ENCODE data around the gene AFMID.
"Not testable (repeated sequence)": the region's sequence is repeated elsewhere in the genome, so short reads cannot be mapped to it uniquely, and the experiment has no call there.

AFMID gene

DNA sequence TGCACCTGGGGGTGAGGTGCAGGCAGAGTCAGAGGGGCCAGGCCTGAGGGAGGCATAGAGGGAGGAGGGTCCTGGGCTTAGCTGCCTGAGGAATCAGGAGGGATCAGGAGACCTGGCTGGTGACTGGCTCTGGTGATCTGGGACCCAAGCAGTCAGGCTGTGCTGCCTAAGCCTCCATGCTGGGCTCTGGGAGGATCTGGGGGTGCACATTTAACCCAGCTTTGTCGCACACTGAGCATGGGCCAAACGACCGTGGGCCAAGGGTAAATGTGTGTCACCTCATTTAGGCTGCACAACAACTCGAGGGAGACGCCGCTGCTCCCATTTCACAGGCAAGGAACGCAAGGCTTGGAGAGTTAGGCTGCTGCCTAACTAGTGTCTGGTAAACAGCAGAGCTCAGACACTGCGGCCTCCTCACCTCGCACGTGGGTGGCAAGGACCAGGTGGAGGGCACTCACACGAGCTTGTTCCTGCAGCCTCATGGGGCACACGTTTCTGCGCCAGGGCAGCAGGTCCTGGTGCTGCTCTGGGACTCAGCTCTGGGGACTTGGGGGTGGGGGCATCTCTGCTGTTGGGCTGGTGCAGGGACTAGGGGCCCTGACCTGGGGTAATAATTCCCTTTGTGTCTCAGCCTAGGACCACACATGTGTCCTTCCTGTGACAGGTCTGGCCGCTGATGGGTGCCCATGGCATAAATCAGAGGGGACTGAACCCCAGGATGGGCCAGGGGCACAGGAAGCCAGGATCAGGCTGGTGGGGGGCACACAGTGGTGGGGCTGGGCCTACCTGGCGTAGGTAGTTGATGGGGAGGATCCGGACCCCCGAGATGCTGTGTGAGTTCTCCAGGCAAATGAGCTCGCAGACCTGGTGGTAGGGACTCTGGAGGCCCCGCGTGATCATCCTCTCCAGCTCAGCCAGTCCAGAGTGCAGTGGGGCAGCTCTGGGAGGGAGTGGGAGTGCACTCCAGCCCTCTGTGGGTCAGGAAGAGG is 63.0 kb downstream of the AFMID start:
- Histone ChIP-seq H3K36me3 (ENCODE audit: control insufficient read depth, insufficient read depth, low read length) (no peaks in the 10 kb centered on the region), H3K4me3 (ENCODE audit: insufficient read depth, low read depth, low read length) (no peak overlapping the region), H3K4me1 (ENCODE audit: control insufficient read depth, insufficient read depth, low read length) (peaks cover 9% of the 10 kb centered on the region), H3K27ac (ENCODE audit: insufficient read depth, low read depth, low read length, poor library complexity, severe bottlenecking) (no peak overlapping the region), H3K9me3 (ENCODE audit: control insufficient read depth, low read length) (no peaks in the 10 kb centered on the region), H3K27me3 (ENCODE audit: control insufficient read depth, insufficient read depth, low read length, poor library complexity, severe bottlenecking) (no peaks in the 10 kb centered on the region)
- 87 to 88% methylated on average over 20 of the region's 20 CpGs for WGBS, 2 experiments

DNA sequence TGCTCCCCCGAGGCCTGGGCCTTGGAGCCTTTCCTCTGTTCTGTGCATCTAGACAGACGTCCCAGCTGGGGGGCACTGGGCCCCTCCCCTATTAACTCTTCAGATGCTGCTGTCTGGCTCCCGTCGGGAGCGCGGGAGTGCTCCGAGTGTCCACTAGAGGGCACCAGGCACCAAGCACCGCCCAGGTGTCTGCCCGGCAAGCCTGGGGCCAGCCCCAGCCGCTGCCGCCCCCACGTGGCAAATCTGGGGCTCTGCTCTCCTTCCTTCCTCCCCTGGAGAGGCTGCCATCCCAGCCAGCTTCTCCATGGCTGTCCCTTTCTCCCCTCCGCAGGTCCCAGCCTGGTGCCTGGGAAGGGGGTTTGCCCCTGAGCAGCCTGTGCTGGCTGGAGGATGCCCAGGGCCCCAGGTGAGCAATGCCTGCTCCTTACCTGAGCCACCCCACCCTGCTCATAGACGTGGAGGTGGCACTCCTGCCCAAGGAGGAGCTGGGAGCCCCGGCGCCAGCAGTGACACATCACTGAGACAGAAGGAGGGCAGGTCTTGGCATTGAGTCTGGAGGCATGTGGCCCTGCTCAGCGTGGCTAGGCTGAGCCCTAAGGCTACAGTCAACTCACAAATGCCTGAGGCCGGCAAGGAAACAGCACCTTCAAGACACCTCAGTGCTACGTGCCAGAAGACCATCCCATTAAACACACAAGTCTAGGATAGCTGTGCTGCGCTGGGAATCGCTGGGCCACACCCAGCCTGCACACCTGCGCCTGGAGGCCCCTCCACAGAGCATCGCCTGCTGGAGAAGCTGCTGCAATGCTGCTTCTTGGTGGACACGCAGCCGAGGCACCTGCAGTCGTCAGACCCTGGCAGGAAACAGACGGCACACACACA is 64.0 kb downstream of the AFMID start:
- no peaks in the 10 kb centered on the region for H3K36me3 ChIP-seq (ENCODE audit: control insufficient read depth, insufficient read depth, low read length)
- 45% methylated on average over 27 of the region's 27 CpGs for WGBS, 2 experiments
- no peak overlapping the region for H3K27ac ChIP-seq (ENCODE audit: insufficient read depth, low read depth, low read length, poor library complexity, severe bottlenecking)
- no peak overlapping the region for H3K4me3 ChIP-seq (ENCODE audit: insufficient read depth, low read depth, low read length)
- no peaks in the 10 kb centered on the region for H3K27me3 ChIP-seq (ENCODE audit: control insufficient read depth, insufficient read depth, low read length, poor library complexity, severe bottlenecking)
- H3K4me1 ChIP-seq (ENCODE audit: control insufficient read depth, insufficient read depth, low read length) = peaks cover 16% of the 10 kb centered on the region
- no peaks in the 10 kb centered on the region for H3K9me3 ChIP-seq (ENCODE audit: control insufficient read depth, low read length)

DNA sequence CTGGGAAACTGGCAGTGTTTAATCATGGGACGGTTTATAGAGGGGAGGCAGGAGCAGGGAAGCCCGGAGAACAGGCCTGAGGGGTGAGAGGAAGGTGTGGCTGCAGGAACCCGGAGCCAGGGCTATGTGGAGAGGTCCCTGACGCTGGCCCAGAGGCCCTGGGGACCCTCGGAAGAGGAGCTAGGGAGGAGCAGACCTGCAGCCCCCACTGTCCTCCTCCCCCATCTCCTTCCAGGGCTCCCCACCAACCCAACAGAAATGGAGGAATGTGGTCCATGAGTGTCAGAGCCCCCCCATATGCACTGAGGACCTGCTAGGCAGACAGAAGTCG is 64.6 kb downstream of the AFMID start:
- WGBS, 2 experiments = 83 to 85% methylated on average over 6 of the region's 6 CpGs
- no peaks in the 10 kb centered on the region for H3K27me3 ChIP-seq (ENCODE audit: control insufficient read depth, insufficient read depth, low read length, poor library complexity, severe bottlenecking)
- no peak overlapping the region for H3K4me3 ChIP-seq (ENCODE audit: insufficient read depth, low read depth, low read length)
- H3K27ac ChIP-seq (ENCODE audit: insufficient read depth, low read depth, low read length, poor library complexity, severe bottlenecking) = no peak overlapping the region
- no peaks in the 10 kb centered on the region for H3K9me3 ChIP-seq (ENCODE audit: control insufficient read depth, low read length)
- H3K36me3 ChIP-seq (ENCODE audit: control insufficient read depth, insufficient read depth, low read length) = no peaks in the 10 kb centered on the region
- peaks cover 22% of the 10 kb centered on the region for H3K4me1 ChIP-seq (ENCODE audit: control insufficient read depth, insufficient read depth, low read length)

DNA sequence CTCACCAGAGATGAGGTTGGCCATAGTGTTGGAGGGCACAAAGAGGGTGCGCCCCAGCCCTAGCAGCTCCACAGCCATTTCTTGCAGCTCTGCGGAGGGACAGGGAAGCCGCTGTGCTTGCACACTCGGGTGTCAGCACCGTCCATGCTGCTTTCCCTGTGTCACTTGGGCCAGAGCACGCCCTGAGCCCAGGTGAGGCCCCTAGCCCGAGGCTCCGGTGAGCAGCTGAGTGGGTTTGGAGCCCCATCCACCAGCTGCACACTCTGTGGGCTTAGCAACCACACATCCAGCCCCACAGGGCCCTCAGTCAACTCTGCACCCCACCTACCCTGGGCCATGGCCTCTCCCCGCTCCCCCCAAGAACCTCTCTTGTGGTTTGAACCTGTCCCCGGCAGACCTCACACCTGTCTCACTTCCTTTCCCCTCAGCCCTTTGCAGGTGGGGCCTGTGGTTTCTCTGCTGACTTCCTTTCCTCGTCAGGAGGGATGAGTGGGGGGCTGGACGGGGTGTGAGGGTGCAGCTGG is 65.0 kb downstream of the AFMID start:
- Histone ChIP-seq H3K9me3 (ENCODE audit: control insufficient read depth, low read length) (no peaks in the 10 kb centered on the region), H3K4me1 (ENCODE audit: control insufficient read depth, insufficient read depth, low read length) (peaks cover 26% of the 10 kb centered on the region), H3K4me3 (ENCODE audit: insufficient read depth, low read depth, low read length) (no peak overlapping the region), H3K27me3 (ENCODE audit: control insufficient read depth, insufficient read depth, low read length, poor library complexity, severe bottlenecking) (no peaks in the 10 kb centered on the region), H3K27ac (ENCODE audit: insufficient read depth, low read depth, low read length, poor library complexity, severe bottlenecking) (no peak overlapping the region), H3K36me3 (ENCODE audit: control insufficient read depth, insufficient read depth, low read length) (no peaks in the 10 kb centered on the region)
- WGBS, 2 experiments = 87 to 90% methylated on average over 12 of the region's 12 CpGs

DNA sequence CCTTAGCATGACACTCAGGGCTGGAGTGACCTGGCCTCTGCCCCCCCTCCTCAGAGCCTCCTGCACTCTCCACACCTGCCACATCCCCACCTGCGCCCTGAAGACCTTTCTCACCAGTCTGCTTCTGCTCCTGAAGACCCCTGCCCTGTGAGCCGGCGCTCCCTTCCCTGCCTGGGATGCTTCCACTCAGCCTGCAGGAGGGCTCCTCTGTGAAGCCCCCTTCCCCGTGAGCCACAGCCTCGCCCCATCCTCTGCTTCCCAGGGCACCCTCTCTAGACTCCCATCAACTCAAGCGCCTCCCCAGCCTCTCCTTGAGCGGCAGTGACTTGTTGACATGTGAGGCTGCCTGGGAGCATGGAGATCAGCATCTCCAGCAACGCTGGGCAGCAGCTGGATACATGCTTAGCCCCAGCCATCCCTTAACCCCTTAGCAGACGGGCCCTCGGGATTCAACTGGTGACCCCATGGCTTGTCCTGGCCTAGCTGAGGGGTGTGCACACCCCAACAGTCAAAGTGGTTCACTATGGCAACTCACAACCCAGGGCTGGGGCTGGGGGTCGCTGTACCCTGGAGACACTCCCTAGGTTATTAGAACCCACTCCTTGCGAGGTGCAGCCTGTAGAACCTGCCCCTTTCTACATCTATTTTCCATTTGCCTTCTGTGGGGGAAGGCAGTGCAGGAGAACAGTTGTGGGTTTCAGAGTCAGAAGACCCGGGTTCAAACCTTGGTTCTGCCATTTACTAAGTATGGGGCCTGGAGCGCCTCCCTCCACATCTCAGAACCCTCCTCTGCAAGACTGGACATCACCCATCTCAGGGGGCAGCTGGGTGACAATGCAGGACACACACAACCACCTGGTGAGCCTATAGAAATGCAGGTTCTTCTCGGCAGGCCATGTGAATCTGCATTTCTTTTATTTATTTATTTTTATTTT is 65.8 kb downstream of the AFMID start:
- Histone ChIP-seq H3K36me3 (ENCODE audit: control insufficient read depth, insufficient read depth, low read length) (no peaks in the 10 kb centered on the region), H3K4me1 (ENCODE audit: control insufficient read depth, insufficient read depth, low read length) (peaks cover 34% of the 10 kb centered on the region), H3K9me3 (ENCODE audit: control insufficient read depth, low read length) (no peaks in the 10 kb centered on the region), H3K27ac (ENCODE audit: insufficient read depth, low read depth, low read length, poor library complexity, severe bottlenecking) (no peak overlapping the region), H3K4me3 (ENCODE audit: insufficient read depth, low read depth, low read length) (no peak overlapping the region), H3K27me3 (ENCODE audit: control insufficient read depth, insufficient read depth, low read length, poor library complexity, severe bottlenecking) (no peaks in the 10 kb centered on the region)
- 88 to 90% methylated on average over 14 of the region's 15 CpGs for WGBS, 2 experiments

DNA sequence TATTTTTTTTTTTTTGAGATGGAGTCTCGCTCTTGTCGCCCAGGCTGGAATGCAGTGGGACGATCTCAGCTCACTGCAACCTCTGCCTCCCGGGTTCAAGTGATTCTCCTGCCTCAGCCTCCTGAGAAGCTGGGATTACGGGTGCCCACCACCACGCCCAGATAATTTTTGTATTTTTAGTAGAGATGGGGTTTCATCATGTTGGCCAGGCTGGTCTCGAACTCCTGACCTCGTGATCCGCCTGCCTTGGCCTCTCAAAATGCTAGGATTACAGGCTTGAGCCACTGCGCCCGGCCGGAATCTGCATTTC is 66.4 kb downstream of the AFMID start:
- H3K4me1 ChIP-seq (ENCODE audit: control insufficient read depth, insufficient read depth, low read length) = peaks cover 37% of the 10 kb centered on the region
- 85 to 91% methylated on average over 12 of the region's 12 CpGs for WGBS, 2 experiments
- peak overlapping the region; percentile 75 for H3K4me3 ChIP-seq (ENCODE audit: insufficient read depth, low read depth, low read length)
- H3K36me3 ChIP-seq (ENCODE audit: control insufficient read depth, insufficient read depth, low read length); H3K9me3 ChIP-seq (ENCODE audit: control insufficient read depth, low read length); H3K27ac ChIP-seq (ENCODE audit: insufficient read depth, low read depth, low read length, poor library complexity, severe bottlenecking); H3K27me3 ChIP-seq (ENCODE audit: control insufficient read depth, insufficient read depth, low read length, poor library complexity, severe bottlenecking): not testable (repeated sequence)

DNA sequence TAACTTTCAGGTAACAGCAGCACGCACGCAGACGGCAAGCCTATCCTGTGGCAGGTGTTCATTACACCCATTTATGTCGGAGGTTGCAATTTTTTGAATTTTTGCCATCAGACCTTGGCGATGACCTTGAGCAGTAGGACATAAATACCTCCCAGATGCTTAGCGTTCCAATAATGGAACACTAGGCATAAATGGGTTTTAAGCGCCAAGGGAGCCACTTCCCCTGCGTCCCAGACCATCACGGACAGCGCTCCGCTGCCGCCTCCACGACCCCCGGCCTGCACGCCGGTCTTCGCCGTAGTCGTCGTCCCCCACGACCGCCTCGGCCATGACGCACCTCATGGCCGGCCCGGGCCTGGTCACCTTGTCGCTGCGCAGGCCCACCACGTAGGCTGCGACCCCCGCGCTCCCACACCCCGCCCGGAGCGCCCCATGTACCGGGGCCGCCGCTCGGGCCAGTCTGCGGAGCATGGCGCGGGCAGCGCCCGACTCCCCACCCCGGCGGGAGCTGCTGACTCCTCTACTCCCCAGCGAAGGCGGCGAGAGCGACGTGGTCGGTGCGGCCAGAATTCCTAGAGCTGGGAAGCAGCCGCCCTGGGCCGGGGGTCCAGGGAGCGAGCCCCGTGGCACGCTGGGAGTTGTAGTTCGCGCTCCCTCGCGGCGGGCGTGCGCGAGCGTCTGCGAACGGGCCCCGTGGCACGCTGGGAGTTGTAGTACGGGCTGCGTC is 66.9 kb downstream of the AFMID start:
- Histone ChIP-seq H3K9me3 (ENCODE audit: control insufficient read depth, low read length) (no peaks in the 10 kb centered on the region), H3K4me1 (ENCODE audit: control insufficient read depth, insufficient read depth, low read length) (peaks cover 37% of the 10 kb centered on the region), H3K36me3 (ENCODE audit: control insufficient read depth, insufficient read depth, low read length) (no peaks in the 10 kb centered on the region), H3K27me3 (ENCODE audit: control insufficient read depth, insufficient read depth, low read length, poor library complexity, severe bottlenecking) (no peaks in the 10 kb centered on the region), H3K4me3 (ENCODE audit: insufficient read depth, low read depth, low read length) (peak overlapping the region; percentile 75), H3K27ac (ENCODE audit: insufficient read depth, low read depth, low read length, poor library complexity, severe bottlenecking) (peak overlapping the region; percentile 80)
- 7 to 8% methylated on average over 73 of the region's 73 CpGs for WGBS, 2 experiments

DNA sequence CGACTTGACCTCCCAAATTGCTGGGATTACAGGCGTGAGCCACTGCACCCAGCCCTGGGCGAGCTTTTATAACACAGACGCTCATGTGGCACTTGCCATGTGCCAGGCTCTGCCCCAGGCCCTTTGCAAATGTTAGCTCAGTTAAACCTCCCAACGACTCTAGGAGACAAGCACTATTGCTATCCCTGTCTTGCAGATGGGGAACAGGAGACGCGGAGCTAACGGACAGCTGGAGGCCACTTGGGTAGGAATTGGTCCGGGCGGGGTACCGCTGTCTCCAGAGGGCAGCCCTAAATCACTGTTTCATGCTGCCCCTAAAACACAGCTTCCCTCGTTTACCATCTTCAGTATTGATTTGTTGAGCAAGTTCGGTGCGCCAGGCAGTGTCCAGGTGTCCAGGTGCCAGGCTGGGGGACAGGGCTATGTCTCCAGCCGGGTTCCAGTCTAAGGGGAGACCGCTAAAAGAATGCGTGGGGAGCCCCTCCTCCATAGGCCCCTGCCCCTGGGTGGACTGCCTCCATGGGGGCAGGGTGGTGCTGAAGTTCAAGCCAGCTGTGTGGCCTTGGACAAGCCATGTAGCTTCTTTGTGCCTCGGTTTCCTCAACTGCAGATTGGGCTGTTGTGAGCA is 68.0 kb downstream of the AFMID start:
- Histone ChIP-seq H3K36me3 (ENCODE audit: control insufficient read depth, insufficient read depth, low read length) (no peaks in the 10 kb centered on the region), H3K4me1 (ENCODE audit: control insufficient read depth, insufficient read depth, low read length) (peaks cover 35% of the 10 kb centered on the region), H3K27me3 (ENCODE audit: control insufficient read depth, insufficient read depth, low read length, poor library complexity, severe bottlenecking) (no peaks in the 10 kb centered on the region), H3K27ac (ENCODE audit: insufficient read depth, low read depth, low read length, poor library complexity, severe bottlenecking) (no peak overlapping the region), H3K4me3 (ENCODE audit: insufficient read depth, low read depth, low read length) (no peak overlapping the region), H3K9me3 (ENCODE audit: control insufficient read depth, low read length) (no peaks in the 10 kb centered on the region)
- WGBS, 2 experiments = 94% methylated on average over 18 of the region's 18 CpGs
